HG03378 (cell line): ENCODE measurements around the gene ZNF555.
"Not testable (repeated sequence)": the region's sequence is repeated elsewhere in the genome, so short reads cannot be mapped to it uniquely, and the experiment has no call there.

Experiments used
- ATAC-seq: cut with Tn5 transposase; IDR thresholded peaks from one replicate; pipeline ENCODE4 v1.9.1; 2021; ENCODE audit warnings: mild to moderate bottlenecking, moderate library complexity; ENCODE audit not compliant: unreplicated experiment

ZNF555 gene

GRCh38 chr19:2806736-2807378 lies 34.4 kb upstream of the ZNF555 start:
- ATAC-seq: no peak

- no peak for ATAC-seq
Observed at GRCh38 chr19:2807379-2808128, 33.7 kb upstream of the ZNF555 start.

- ATAC-seq: no peak
Observed at GRCh38 chr19:2808129-2808941, 32.9 kb upstream of the ZNF555 start.

GRCh38 chr19:2809387-2810140 lies 31.7 kb upstream of the ZNF555 start:
- ATAC-seq: no peak

GRCh38 chr19:2810141-2811091 lies 30.9 kb upstream of the ZNF555 start:
- no peak for ATAC-seq

GRCh38 chr19:2811221-2811722 lies 30.0 kb upstream of the ZNF555 start:
- ATAC-seq: no peak

- ATAC-seq: no peak
Observed at GRCh38 chr19:2811735-2812413, 29.4 kb upstream of the ZNF555 start.

GRCh38 chr19:2812414-2813234 lies 28.7 kb upstream of the ZNF555 start:
- ATAC-seq: no peak

- ATAC-seq: no peak
Observed at GRCh38 chr19:2813235-2814160, 27.8 kb upstream of the ZNF555 start.

- no peak for ATAC-seq
Observed at GRCh38 chr19:2814426-2814825, 26.8 kb upstream of the ZNF555 start.

- no peak for ATAC-seq
Observed at GRCh38 chr19:2815191-2815614, 26.1 kb upstream of the ZNF555 start.

GRCh38 chr19:2815923-2816322 lies 25.4 kb upstream of the ZNF555 start:
- no peak for ATAC-seq

GRCh38 chr19:2816641-2817040 lies 24.6 kb upstream of the ZNF555 start:
- no peak for ATAC-seq

- not testable (repeated sequence) for ATAC-seq
Observed at GRCh38 chr19:2817237-2817829, 23.9 kb upstream of the ZNF555 start.

- peak; percentile 75 for ATAC-seq
Observed at GRCh38 chr19:2819540-2820111, 21.6 kb upstream of the ZNF555 start, which contains the start of gene ZNF554. Gene ZNF554, plus strand, starts transcription at chr19:2819868. Its CDS starts 204 bp downstream, at chr19:2820072.

GRCh38 chr19:2820112-2820702 lies 21.1 kb upstream of the ZNF555 start:
- no peak for ATAC-seq
